GM18870 (cell line): Measurements from ENCODE around the gene FAM177A1.

Source experiments
- ATAC-seq: cut with Tn5 transposase; IDR thresholded peaks from one replicate; pipeline ENCODE4 v1.9.1; 2021; ENCODE audit warnings: moderate library complexity; ENCODE audit not compliant: unreplicated experiment

FAM177A1 gene

DNA sequence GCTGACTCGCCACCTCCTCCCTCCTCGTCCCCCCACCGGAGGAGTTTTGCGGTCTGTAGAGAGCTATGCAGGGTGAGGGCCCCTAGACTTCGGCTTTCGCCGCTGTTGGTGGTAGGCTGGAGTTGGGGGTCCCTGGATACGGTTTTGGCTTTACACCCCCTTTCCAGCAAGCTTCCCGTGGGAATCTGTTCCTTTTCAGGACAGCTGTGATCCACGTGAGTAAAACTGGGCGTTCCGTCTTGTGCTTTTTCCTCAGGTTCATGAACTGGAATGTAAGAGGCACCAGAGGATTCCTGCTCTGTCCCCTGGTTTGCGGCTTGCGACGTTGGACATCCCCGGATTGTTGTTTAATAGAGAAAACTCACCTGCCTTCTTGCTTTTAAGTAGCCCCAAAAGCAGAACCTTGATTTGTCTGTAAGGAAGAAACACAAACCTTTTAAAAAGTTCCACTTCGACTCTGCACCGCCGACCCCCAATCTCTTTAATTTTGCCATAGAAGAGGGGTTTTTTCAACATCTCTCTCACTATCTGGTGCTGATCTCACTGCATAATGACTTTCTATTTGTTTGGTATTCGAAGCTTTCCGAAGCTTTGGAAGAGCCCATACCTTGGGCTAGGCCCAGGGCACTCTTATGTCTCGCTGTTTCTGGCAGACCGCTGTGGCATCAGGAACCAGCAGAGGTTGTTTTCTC, 76.8 kb downstream of the FAM177A1 start:
- ATAC-seq: no peak

- no peak for ATAC-seq
Observed at GRCh38 chr14:35123388-35123703, 77.3 kb downstream of the FAM177A1 start.

- no peak for ATAC-seq
Observed at GRCh38 chr14:35124127-35124526, 78.1 kb downstream of the FAM177A1 start.
